Activated CD4-positive, alpha-beta T cell treated with anti-CD3 and anti-CD28 coated beads, Interleukin-2, Interleukin-4, amounts not matched to agents 100 ng/mL and 50 ng/mL, durations not matched to agents 16 hours and 8 hours (primary cell): ENCODE data around the gene EID3.

Source experiments
- DNase-seq: peaks from one replicate; pipeline ENCODE4 v3.0.0-alpha.2; 2020; ENCODE audit warnings: low spot score

EID3 gene

DNA sequence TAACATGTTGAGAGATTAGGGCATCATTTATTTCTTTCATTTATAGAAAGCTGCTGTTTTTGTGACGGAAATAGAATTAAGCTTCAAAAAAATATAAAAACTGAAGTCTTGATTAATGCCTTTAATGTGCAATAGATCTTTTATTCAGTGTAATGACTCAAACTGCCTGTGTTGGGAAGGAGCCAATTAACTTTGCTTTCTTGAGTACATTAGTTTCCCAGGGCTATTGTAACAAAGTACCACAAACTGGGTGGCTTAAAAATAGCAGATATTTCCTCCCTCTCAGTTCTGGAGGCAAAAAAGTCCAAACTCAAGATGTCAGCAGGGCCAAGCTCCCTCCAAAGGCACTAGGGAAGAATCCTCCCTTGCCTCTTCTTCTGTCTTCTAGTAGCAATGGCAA lies 36.6 kb downstream of the EID3 start:
- no peak for DNase-seq

GRCh38 chr12:104340925-104341611 lies 37.5 kb downstream of the EID3 start:
- DNase-seq, result no peak

DNA sequence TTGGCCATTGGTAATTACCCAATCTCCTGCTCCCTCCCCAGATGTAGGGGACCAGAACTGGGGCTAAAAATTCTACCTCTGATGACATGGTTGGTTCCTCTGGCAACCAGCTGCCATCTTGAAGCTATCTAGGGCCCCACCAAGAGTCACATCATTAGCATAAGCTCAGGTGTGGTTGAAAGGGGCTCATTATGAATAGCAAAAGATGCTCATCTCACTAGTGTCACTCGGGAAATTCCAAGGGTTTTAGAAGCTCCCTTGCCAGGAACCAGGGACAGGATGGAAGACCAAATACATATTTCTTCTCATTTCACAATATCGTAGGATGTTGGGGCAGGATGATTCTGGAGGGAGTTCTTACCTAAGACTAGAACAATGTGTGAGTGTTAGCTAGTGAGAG lies 38.6 kb downstream of the EID3 start:
- DNase-seq, result no peak

DNA sequence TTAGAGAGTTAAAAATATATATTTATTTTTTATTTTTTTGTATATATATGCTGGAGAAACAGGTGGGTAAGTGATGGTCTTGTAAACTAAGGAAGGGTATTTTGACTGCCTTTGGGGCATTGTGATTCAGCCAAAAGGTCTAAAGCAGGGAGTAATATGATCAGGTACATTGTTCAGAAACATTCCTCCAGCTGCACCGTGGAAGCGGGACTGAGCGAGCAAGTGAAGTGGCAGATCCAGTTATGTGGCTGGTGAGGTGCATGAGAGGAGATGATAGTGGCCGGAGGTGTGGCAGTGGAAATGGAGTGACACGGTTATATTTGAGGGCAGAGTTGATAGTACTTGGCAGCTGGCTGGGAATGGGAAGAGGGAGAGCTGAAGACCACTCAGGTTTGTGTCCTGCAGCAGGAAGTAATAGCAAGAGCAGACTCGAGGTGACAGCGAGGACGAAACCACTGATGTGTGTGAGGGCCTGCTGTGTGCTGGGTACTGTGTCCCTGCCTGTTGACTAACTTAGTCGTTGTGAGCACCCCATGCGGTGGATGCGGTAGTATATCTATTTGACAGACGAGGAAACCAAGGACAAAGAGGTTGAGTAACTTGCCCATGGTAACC lies 39.2 kb downstream of the EID3 start:
- DNase-seq, result no peak

- DNase-seq, result no peak
Observed at GRCh38 chr12:104344682-104345081, 41.1 kb downstream of the EID3 start.

DNA sequence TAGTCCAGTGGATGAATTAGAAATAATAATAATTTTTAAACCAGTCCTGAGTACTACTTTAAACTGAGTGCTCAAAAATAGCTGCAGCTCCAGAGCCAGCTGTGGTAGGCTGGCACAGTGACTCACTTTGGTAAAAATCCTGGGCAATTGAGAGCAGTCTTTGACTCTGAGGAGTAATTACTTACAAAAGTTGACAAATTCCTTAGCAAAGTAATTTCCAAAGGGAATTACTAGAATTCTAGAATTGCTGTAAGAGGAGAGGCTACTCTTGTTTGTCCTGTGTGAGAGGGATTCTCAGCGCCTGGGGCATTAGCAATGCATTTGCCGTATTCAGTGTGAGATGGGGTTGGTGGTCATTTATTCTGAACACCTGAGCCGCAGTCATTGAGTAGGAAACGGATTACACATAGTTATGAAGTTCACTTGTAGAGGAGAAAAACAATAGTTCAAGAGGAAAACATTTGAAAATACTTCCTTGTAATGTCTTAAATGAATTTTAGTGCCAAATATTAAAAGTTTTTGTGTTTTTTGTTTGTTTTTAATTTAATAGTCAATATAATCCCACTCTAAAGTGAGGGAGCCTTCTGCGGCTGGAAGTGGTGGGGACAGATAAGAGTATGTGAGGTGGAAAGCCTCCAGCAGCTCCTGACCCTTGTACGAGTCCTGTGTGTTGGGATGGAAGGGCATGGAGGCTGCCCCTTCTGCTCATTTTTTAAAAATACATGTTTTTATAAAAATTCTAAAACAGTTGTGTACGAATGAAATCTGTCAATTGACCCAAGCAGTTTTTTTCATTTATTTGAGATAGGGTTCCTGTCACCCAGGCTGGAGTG lies 41.9 kb downstream of the EID3 start:
- no peak for DNase-seq

- DNase-seq, result no peak
Observed at GRCh38 chr12:104347374-104348075, 44.0 kb downstream of the EID3 start.

DNA sequence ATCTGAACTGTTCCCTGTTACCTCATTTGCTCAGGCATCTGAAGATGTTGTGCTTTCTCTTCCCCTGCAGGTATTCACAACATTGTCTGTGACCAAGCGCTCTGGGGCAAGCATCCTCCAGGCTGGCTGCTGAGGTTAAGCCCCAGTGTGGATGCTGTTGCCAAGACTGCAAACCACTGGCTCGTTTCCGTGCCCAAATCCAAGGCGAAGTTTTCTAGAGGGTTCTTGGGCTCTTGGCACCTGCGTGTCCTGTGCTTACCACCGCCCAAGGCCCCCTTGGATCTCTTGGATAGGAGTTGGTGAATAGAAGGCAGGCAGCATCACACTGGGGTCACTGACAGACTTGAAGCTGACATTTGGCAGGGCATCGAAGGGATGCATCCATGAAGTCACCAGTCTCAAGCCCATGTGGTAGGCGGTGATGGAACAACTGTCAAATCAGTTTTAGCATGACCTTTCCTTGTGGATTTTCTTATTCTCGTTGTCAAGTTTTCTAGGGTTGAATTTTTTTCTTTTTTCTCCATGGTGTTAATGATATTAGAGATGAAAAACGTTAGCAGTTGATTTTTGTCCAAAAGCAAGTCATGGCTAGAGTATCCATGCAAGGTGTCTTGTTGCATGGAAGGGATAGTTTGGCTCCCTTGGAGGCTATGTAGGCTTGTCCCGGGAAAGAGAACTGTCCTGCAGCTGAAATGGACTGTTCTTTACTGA lies 44.9 kb downstream of the EID3 start:
- no peak for DNase-seq

- no peak for DNase-seq
Observed at GRCh38 chr12:104348994-104349494, 45.5 kb downstream of the EID3 start.

GRCh38 chr12:104350211-104351056 lies 46.9 kb downstream of the EID3 start:
- DNase-seq, result no peak

- no peak for DNase-seq
Observed at GRCh38 chr12:104351057-104351983, 47.8 kb downstream of the EID3 start.

- DNase-seq, result no peak
Observed at GRCh38 chr12:104352106-104352713, 48.7 kb downstream of the EID3 start.

DNA sequence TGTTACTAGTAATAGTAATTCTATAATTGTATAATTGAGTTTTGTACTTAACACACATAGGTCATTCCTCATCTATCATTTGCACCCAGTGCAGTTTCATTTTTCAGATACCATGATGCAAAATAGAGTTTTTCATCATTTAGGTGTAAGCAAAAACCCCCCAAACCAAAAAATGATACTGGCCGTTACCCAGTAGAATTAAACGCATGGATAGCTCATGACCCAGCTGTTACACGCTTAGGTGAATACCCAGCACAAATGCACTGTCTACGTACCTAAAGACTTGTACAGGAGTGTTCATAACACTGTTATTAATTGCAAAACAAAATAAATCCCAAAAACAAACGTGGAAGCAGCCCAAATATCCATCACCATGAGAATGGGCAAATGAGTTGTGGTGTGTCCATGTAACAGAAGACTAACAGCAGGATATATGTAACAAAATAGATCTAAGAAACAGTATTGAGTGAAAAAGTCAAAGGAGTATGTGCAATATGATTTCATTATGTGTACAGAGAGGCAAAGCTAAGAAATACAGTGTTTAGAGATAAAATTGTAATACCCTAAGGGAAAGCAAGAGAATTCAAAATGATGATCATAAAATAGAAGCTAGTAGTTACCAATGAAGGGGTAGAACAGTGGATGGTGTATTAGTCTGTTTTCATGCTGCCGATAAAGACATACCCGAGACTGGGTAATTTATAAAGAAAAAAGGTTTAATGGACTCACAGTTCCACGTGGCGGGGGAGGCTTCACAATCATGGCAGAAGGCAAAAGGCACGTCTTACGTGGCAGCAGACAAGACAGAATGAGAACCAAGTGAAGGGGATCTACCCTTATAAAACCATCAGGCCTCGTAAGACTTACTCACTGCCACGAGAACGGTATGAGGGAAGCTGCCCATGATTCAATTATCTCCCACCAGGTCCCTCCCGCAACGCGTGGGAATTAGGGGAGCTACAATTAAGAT lies 49.8 kb downstream of the EID3 start:
- no peak for DNase-seq

DNA sequence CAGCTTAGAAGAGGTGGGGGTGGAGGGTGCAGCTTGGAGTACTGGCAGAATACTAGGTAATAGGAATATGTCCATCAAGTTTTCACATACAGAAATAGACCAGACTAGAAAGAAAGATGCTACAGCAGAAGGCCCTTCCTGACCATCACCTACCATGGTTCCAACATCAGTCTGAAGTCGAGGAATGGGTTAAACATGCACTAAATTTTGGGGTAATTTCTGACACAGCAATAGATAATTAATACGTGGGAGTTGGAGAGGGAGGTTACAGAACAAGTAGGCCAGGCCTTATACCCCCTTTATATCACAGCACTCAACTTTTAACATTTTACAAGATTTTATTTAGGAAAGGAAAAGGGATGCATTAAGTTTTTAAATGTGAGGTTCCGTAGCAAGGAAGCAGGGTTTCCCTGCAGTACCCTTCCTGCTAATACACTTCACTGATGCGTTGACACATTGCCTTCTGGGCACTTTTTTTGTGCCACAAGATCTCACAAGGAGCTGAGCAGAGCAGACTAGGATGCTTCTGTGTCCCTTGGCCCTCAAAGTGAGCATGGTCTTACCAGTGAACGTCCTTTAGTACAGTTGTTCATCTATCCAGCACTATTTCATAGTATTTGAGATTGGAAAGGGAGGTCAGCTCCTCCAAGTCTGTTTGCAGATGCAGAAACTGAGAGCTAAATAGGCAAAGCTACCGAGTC lies 50.8 kb downstream of the EID3 start:
- no peak for DNase-seq
